Neural cell (in vitro differentiated cells): Measurements from ENCODE around the gene FOSL2.

Source experiments
- EP300 ChIP-seq: fragments of 450-650 bp; conservative IDR thresholded peaks from 2 replicates; pipeline ENCODE4 v1.6.1; 2014; ENCODE audit warnings: antibody characterized with exemption, mild to moderate bottlenecking, moderate library complexity; ENCODE audit not compliant: poor library complexity, severe bottlenecking
- EZH2 ChIP-seq: fragments of 200-600, 300-800 bp; shearing (Covaris generic), sonication (generic); IDR thresholded peaks from 2 replicates; pipeline ENCODE4 v1.6.1; 2014; ENCODE audit warnings: antibody characterized with exemption, low read length, borderline replicate concordance, mild to moderate bottlenecking; ENCODE audit not compliant: insufficient read depth, poor library complexity, severe bottlenecking
- MXI1 ChIP-seq: fragments of 450-650 bp; conservative IDR thresholded peaks from 2 replicates; pipeline ENCODE4 v1.6.1; 2014; ENCODE audit warnings: antibody characterized with exemption, mild to moderate bottlenecking; ENCODE audit not compliant: poor library complexity, severe bottlenecking
- POLR2AphosphoS5 ChIP-seq: IDR thresholded peaks from 2 replicates; pipeline ENCODE4 v1.6.1; 2012
- RAD21 ChIP-seq: fragments of 450-650 bp; conservative IDR thresholded peaks from 2 replicates; pipeline ENCODE4 v1.6.1; 2014; ENCODE audit warnings: antibody characterized with exemption, mild to moderate bottlenecking, moderate library complexity
- TAF1 ChIP-seq: IDR thresholded peaks from 2 replicates; pipeline ENCODE4 v1.6.1; 2012; ENCODE audit warnings: low read depth
- TF ChIP-seq, protein P1 (sequence below): fragments of 450-650 bp; IDR thresholded peaks from 2 replicates; pipeline ENCODE4 v1.5.1; 2014; ENCODE audit warnings: antibody characterized with exemption, mild to moderate bottlenecking, moderate library complexity; ENCODE audit not compliant: poor library complexity, severe bottlenecking
- TF ChIP-seq, protein P2 (sequence below): IDR thresholded peaks from 2 replicates; pipeline ENCODE4 v1.6.1; 2012; ENCODE audit warnings: borderline replicate concordance

DNA sequence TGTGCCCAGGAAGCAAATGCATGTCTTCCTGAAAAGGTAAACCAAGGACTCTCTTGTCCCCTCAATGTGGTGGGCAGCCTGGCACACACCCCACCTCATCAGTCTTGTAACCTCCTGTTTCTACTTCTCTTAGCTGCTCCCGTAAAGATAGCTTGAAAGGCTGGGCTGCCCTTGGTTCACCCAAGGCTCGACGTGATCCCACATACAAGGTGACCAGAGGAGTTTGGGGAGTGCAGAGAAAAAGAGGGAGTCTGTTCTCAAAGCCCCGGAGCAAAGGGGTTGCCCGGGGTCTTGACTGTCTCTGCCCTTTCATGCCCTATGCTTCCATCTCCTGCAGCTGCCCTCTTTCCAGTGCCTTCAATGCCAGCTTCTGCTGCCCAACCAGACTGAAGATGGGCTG lies 18.3 kb upstream of the FOSL2 start:
- TF ChIP-seq POLR2AphosphoS5 (no peak), EZH2 (no peak), MXI1 (no peak), RAD21 (no peak), TAF1 (no peak), EP300 (no peak)
- TF ChIP-seq, protein P1, sequence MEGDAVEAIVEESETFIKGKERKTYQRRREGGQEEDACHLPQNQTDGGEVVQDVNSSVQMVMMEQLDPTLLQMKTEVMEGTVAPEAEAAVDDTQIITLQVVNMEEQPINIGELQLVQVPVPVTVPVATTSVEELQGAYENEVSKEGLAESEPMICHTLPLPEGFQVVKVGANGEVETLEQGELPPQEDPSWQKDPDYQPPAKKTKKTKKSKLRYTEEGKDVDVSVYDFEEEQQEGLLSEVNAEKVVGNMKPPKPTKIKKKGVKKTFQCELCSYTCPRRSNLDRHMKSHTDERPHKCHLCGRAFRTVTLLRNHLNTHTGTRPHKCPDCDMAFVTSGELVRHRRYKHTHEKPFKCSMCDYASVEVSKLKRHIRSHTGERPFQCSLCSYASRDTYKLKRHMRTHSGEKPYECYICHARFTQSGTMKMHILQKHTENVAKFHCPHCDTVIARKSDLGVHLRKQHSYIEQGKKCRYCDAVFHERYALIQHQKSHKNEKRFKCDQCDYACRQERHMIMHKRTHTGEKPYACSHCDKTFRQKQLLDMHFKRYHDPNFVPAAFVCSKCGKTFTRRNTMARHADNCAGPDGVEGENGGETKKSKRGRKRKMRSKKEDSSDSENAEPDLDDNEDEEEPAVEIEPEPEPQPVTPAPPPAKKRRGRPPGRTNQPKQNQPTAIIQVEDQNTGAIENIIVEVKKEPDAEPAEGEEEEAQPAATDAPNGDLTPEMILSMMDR, result no peak
- TF ChIP-seq, protein P2, sequence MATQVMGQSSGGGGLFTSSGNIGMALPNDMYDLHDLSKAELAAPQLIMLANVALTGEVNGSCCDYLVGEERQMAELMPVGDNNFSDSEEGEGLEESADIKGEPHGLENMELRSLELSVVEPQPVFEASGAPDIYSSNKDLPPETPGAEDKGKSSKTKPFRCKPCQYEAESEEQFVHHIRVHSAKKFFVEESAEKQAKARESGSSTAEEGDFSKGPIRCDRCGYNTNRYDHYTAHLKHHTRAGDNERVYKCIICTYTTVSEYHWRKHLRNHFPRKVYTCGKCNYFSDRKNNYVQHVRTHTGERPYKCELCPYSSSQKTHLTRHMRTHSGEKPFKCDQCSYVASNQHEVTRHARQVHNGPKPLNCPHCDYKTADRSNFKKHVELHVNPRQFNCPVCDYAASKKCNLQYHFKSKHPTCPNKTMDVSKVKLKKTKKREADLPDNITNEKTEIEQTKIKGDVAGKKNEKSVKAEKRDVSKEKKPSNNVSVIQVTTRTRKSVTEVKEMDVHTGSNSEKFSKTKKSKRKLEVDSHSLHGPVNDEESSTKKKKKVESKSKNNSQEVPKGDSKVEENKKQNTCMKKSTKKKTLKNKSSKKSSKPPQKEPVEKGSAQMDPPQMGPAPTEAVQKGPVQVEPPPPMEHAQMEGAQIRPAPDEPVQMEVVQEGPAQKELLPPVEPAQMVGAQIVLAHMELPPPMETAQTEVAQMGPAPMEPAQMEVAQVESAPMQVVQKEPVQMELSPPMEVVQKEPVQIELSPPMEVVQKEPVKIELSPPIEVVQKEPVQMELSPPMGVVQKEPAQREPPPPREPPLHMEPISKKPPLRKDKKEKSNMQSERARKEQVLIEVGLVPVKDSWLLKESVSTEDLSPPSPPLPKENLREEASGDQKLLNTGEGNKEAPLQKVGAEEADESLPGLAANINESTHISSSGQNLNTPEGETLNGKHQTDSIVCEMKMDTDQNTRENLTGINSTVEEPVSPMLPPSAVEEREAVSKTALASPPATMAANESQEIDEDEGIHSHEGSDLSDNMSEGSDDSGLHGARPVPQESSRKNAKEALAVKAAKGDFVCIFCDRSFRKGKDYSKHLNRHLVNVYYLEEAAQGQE, result no peak
